ENCODE data around the gene CETN3. TPM values are rescaled to one million over a fixed set of nuclear protein-coding genes. Genes with fewer than 3 reads are reported as not detected.

CETN3 gene
- total RNA-seq, 4 donors from 2014 or later = 5.5 to 13.7 (median 6.1) TPM

GRCh38 chr5:90368454-90369246 is 40.9 kb downstream of the CETN3 start:
- Histone ChIP-seq H3K4me1 (no peaks in the 10 kb centered on the region), H3K36me3 (no peaks in the 10 kb centered on the region), H3K4me3 (no peak overlapping the region), H3K9me3 (no peaks in the 10 kb centered on the region), H3K27me3 (no peaks in the 10 kb centered on the region), H3K27ac (no peak overlapping the region)
- TF ChIP-seq EP300 (IDR thresholded peaks at IDR 0.05) (no peak), CTCF (IDR thresholded peaks at IDR 0.05) (no peak), POLR2A (IDR thresholded peaks at IDR 0.05) (no peak), POLR2AphosphoS5 (IDR thresholded peaks at IDR 0.05) (no peak)
- no peak for DNase-seq (ENCODE audit: low spot score in 2 of 2)
- WGBS = 87% methylated on average over 3 of the region's 3 CpGs

- H3K4me3 ChIP-seq = no peak overlapping the region
- no peaks in the 10 kb centered on the region for H3K27me3 ChIP-seq
- 88% methylated on average over 1 of the region's 1 CpG for WGBS
- H3K9me3 ChIP-seq = no peaks in the 10 kb centered on the region
- TF ChIP-seq EP300 (IDR thresholded peaks at IDR 0.05) (no peak), POLR2AphosphoS5 (IDR thresholded peaks at IDR 0.05) (no peak), CTCF (IDR thresholded peaks at IDR 0.05) (no peak), POLR2A (IDR thresholded peaks at IDR 0.05) (no peak)
- DNase-seq (ENCODE audit: low spot score in 2 of 2) = no peak
- no peak overlapping the region for H3K27ac ChIP-seq
- H3K4me1 ChIP-seq = no peaks in the 10 kb centered on the region
- no peaks in the 10 kb centered on the region for H3K36me3 ChIP-seq
These were observed 41.7 kb downstream of the CETN3 start for GRCh38 chr5:90367879-90368278.

GRCh38 chr5:90366948-90367347 is 42.6 kb downstream of the CETN3 start:
- WGBS = 62% methylated on average over 3 of the region's 3 CpGs
- no peaks in the 10 kb centered on the region for H3K4me1 ChIP-seq
- no peaks in the 10 kb centered on the region for H3K36me3 ChIP-seq
- H3K9me3 ChIP-seq = no peaks in the 10 kb centered on the region
- H3K4me3 ChIP-seq = no peak overlapping the region
- no peak overlapping the region for H3K27ac ChIP-seq
- DNase-seq (ENCODE audit: low spot score in 2 of 2) = no peak
- H3K27me3 ChIP-seq = no peaks in the 10 kb centered on the region
- TF ChIP-seq CTCF (IDR thresholded peaks at IDR 0.05) = no peak

GRCh38 chr5:90365328-90365727 is 44.2 kb downstream of the CETN3 start:
- Histone ChIP-seq H3K36me3 (no peaks in the 10 kb centered on the region), H3K27me3 (no peaks in the 10 kb centered on the region), H3K4me1 (no peaks in the 10 kb centered on the region), H3K9me3 (no peaks in the 10 kb centered on the region), H3K4me3 (no peak overlapping the region), H3K27ac (no peak overlapping the region)
- DNase-seq (ENCODE audit: low spot score in 2 of 2) = no peak
- TF ChIP-seq POLR2AphosphoS5 (IDR thresholded peaks at IDR 0.05) (no peak), EP300 (IDR thresholded peaks at IDR 0.05) (no peak), POLR2A (IDR thresholded peaks at IDR 0.05) (no peak), CTCF (IDR thresholded peaks at IDR 0.05) (no peak)

- Histone ChIP-seq H3K27me3 (no peaks in the 10 kb centered on the region), H3K36me3 (no peaks in the 10 kb centered on the region), H3K4me1 (no peaks in the 10 kb centered on the region), H3K27ac (no peak overlapping the region), H3K4me3 (no peak overlapping the region), H3K9me3 (no peaks in the 10 kb centered on the region)
- 86% methylated on average over 7 of the region's 7 CpGs for WGBS
- no peak for DNase-seq (ENCODE audit: low spot score in 2 of 2)
- TF ChIP-seq CTCF (IDR thresholded peaks at IDR 0.05) (no peak), EP300 (IDR thresholded peaks at IDR 0.05) (no peak), POLR2AphosphoS5 (IDR thresholded peaks at IDR 0.05) (no peak), POLR2A (IDR thresholded peaks at IDR 0.05) (no peak)
These were observed 50.3 kb downstream of the CETN3 start for GRCh38 chr5:90359073-90359920.

All from suprapubic skin (tissue), 4 donors.